Activated CD8-positive, alpha-beta memory T cell treated with anti-CD3 and anti-CD28 coated beads, Interleukin-2, amount 50 U/mL, for 1 hour (primary cell): Measurements from ENCODE around the gene SLC7A4.

Source experiments
- DNase-seq: peaks from one replicate; pipeline ENCODE4 v3.0.0-alpha.2; 2020; ENCODE audit errors: extremely low read depth

The SLC7A4 gene

DNA sequence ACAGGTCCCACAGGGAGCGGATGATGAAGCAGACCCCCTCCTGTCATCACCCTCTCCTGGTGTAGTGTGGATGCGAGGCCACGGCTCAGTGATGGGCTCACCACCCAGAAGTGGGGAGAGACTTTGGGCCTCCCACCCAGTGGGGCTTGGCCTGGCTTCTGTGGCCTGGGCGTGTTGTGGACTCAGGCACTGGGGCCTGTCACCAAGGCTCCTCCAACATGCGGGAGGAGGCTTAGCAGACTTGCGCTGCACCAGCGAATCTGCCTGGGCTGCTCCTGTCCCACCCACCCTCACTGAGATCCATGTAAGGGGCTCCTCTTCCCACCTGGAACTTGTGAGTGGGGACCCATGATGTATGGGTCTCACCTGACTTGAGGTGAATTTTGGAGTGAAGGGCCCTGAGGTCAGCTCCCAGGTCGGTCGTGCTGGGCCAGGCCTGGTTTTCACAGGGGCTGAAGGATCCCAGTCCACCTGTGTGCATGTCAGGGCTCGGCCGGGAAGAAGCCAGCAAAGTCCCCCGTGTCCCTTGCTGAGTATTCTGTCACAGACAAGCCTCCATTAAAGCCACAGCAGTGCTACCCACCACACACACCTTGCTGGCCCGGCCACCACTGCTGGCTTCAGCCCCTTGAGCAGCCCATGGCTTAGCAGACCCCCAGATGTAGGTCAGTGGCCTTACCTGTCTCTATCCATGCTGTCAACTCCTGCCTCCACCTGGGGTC is 34.7 kb downstream of the SLC7A4 start:
- DNase-seq: no peak

GRCh38 chr22:20996598-20997535 is 35.5 kb downstream of the SLC7A4 start:
- DNase-seq: no peak

GRCh38 chr22:20996031-20996410 is 36.3 kb downstream of the SLC7A4 start:
- DNase-seq: no peak

DNA sequence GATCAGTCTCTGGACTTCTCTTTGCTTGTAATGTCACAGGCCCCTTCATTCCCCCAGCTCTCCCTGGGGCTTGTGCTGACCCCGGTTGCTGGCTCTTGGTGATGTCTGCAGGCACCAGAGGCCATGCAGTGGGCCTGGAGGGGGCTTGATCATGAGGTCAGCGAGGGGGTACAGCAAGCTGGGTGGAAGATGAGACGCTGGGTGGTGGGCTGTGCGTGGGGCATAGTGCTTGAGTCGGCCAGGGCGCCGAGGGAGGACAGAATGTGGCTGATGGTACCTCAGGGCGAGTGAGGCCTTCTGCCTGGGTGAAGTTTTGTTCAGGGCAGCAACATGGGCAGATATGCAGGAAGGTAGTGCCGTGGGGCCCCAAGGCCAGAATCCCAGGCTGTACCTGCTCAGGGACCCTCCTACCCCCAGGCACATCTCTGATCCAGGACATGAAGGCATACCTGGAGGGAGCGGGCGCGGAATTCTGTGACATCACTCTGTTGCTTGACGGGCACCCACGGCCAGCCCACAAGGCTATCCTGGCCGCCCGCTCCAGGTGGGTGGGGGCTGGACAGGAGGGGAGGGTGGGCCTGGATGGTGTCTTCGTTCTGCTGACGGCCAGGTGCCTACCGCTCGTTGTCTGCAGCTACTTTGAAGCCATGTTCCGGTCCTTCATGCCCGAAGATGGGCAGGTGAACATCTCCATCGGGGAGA is 36.9 kb downstream of the SLC7A4 start:
- no peak for DNase-seq

- DNase-seq: no peak
Observed at GRCh38 chr22:20994902-20995241, 37.5 kb downstream of the SLC7A4 start.

DNA sequence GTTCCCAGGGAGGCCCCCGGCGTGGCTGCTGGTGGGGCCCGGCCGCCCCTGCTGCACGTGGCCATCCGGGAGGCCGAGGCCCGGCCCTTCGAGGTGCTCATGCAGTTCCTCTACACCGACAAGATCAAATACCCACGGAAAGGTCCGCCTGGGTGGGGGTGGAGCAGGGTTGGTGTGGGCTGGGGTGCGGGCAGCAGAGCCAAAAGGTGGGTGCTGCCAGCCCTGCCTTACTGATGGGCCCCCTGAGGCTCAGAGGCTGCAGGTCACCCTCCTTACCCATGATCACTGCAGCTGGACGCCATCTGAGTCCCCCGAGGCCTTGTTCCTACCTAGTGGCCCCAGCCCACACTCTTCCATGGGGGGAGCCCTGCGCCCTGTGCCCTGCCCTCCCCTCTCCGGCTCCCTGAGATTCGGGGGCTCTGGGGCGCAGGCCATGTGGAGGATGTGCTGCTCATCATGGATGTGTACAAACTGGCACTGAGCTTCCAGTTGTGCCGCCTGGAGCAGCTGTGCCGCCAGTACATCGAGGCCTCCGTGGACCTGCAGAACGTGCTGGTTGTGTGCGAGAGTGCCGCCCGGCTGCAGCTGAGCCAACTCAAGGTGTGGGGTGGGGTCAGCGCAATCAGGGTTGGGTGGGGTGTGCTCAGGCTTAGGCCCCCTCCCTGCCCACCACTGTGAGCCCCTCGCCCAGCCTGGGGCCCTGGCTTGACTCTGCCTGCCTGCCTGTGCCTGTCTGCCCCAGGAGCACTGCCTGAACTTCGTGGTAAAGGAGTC is 38.0 kb downstream of the SLC7A4 start:
- DNase-seq: no peak

DNA sequence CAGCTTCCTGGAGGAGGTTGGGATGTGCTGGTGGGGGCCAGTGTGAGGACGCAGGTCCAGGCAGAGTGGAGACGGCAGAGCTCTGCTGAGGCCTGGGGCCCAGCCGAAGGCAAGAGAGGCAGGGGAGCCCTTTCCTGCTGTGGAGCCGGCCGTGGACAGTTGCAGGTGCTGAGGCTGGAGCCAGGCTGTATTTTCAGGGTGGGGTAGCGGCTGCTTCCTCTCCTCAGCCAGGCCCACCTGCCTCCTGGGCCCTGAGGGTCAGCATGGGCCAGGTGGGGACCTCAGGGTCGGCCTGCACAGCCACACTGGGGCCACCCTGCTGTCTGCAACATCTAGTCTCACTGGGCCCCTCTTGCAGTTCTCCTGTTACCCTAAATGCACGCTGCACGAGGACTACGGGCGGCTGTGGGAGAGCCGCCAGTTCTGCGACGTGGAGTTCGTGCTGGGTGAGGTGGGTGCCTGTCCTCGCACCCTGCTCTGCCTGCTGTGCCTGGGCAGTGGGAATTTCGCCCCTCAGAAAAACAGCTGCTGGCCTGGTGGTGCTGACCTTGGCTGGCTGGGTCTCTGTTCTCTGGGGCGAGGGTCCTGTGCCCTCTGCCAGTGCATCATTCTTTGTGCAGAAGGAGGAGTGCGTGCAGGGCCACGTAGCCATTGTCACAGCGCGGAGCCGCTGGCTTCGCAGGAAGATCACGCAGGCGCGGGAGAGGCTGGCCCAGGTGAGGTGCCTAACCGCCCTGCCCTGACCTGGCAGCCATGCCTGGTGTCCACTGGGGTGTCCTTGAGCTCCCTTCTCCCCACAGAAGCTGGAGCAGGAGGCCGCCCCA is 38.8 kb downstream of the SLC7A4 start:
- DNase-seq: no peak

DNA sequence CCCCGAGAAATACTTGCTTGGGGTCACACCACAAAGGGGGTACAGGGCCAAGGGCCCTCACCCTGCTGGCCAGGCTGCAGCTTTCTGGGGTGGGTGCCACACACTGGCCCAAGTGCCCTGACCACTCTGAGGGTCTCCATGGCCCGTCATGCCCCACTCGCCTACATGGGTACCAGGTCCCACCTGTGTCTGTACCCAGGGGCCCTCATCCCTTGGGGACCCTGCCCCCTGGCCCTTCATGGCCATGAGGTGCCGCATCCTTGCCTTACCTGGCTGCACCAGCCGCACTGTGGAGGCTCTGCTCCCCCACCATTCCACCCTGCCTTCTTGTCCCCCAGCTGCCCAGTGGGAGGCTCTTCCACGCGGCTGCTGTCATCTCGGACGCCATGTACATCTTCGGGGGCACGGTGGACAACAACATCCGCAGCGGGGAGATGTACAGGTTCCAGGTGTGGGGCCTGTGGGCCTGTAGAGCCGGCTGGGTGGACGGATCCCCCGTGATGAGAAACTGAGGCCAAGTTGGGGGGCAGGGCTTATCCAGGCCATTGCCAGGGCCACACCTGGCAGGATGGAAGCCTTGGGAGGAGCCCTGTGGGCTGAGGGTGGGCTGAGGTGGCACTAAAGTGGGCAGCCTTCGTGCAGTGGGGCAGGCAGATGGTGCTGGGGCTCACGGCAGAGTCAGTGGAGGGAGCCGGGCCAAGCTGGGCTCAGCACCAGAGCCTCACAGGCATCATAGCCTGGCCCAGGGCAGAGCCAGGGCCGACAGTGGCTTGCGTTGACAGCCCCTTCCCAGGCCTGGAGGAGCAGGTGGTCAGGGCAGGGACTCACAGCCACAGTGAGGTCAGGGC is 39.7 kb downstream of the SLC7A4 start:
- DNase-seq: no peak

GRCh38 chr22:20992056-20992442 is 40.3 kb downstream of the SLC7A4 start:
- no peak for DNase-seq

DNA sequence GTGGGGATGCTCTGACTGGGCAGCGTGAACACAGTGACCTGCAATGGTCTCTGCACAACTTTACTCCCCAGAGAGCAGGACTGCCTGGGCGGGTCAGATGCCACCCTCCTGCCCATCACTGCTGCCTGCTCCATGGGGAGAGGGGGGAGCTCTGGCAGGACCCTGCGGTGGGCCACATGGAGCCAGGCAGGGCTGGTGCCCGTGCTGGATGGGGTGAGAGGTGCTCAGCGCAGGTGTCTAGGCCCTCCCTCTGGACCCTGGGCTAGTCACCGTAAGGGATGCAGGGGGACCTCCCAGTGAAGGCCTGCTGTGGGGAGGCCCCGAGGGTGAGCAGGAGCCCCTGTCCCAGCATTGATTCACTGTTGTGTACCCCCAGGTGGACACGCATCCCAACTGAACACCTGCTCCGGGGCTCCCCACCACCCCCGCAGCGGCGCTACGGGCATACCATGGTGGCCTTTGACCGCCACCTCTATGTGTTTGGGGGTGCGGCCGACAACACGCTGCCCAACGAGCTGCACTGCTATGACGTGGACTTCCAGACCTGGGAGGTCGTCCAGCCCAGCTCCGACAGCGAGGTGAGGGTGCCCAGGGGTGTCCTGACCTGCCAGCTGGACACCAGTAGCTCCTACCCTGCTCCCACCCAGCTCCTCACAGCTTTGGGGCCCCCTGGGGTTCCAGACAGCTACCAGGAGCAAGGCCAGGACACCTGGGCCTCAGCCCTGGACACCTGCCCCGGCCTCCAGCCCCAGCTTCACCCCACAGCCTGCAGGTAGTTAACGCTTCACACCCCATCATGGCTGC is 40.9 kb downstream of the SLC7A4 start:
- DNase-seq: no peak

GRCh38 chr22:20990184-20991180 is 41.9 kb downstream of the SLC7A4 start:
- DNase-seq: no peak

DNA sequence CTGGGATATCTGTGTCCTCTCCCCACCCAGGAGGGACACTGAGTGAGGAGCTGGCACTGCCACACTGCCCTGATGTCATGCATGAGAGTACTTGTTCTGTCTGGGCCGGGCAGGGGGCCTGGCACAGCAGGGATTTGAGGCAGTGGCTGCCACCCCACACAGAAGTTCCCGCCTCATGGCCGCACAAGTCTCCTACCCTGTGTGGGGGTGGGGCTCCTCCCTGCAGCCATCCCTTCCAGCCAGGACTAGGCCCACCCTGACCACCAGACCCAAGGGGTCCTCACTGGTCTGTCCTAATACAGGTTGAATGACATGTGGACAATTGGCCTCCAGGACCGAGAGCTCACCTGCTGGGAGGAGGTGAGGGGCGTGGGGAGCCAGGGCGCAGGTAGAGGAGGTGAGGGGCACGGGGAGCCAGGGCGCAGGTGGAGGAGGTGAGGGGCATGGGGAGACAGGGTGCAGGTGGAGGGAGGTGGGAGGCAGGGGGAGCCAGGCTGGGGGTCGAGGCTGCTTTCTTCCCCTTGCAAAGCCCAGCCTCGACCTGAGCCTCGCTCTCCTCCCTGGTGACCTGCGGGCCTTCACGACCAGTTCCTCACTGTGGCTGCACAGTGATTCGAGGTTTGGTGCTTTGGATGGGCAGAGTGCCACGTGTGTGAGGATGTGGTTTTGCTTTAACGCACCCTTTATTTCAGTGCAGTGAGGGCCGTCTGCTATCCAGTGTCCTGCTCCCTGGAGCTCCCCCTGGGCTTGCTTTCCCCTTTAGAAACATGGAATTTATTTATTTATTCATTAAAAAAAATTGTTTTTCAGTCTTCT is 42.8 kb downstream of the SLC7A4 start:
- no peak for DNase-seq

DNA sequence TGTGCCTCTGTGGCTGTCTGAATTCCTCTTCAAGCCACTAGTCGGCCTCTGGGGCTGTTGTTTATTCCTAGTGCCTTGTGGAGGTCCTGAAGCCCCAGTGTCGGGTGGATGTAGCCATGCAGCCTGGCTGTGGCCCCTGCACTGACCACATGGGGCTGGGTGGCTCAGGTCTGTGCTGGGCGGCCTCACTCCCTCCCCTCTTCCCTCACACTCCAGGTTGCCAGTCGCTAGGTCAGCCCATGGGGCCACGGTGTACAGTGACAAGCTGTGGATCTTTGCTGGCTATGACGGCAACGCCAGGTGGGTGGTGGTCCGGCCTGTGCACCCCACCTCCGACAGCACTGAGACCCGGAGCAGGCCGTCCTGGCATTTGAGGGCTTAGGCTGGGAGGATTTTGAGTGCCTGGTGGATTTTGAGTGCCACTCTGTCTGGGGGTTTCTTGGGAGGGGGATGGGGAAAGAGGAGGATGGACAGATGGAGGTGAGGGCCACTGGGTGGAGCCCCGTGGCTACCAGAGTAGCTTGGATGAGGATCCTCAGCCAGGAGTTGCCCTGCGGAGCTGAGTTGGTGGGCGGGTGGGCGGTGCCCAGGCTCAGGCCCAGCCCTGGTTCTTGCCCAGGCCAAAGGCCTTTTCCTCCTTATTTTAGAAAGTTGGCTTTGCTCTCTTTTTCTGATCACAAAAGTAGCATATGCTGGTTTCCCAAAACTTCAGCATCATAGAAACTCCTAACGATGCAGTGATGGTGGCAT is 43.6 kb downstream of the SLC7A4 start:
- no peak for DNase-seq

- DNase-seq: no peak
Observed at GRCh38 chr22:20987375-20987774, 45.0 kb downstream of the SLC7A4 start.

GRCh38 chr22:20986365-20986764 is 46.0 kb downstream of the SLC7A4 start:
- no peak for DNase-seq

DNA sequence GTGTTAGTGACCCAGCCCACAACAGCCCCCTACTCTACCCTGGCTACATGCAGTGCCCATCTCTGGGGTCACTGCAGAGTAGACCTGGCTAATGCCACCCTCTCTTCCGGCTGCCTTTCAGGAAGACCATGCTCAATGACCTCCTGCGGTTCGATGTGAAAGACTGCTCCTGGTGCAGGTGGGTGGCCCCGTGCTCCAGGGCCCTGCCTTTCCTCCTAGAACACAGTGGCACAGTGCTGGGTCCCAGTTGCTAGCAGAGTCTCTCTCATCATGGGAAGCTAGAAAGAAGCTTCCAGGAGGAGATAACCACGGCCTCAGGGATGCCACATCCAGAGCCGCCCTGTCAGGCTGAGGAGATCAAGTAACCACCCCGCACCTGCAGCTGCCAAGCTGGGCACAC is 46.6 kb downstream of the SLC7A4 start:
- DNase-seq: no peak
